ENCODE data around the gene ARL5A. TPM values are rescaled to one million over a fixed set of nuclear protein-coding genes. Genes with fewer than 3 reads are reported as not detected.

Gene ARL5A
- total RNA-seq, 4 donors from 2014 or later, result 58.8 to 104 (median 85.6) TPM

DNA sequence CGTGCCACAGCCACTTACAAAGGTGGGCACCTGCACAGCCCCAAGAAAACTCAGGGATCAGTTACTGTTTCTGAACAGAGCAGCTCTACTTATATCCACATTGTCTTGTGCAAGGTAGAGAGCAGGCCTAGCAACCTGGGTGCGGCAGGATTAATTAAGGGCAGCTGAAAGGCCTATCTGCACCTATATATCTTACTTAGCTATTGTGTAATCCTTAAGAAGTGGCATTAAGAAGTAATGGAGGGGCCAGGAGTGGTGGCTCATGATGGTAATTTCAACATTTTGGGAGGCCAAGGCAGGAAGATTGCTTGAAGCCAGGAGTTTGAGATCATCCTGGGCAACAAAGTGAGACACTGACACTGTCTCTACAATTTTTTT lies 12.8 kb upstream of the ARL5A start:
- H3K36me3 ChIP-seq, result no peaks in the 10 kb centered on the region
- no peak for ATAC-seq
- TF ChIP-seq POLR2A (IDR thresholded peaks at IDR 0.05) (no peak), POLR2AphosphoS5 (IDR thresholded peaks at IDR 0.05) (no peak), EP300 (IDR thresholded peaks at IDR 0.05) (no peak)
- TF ChIP-seq, protein P1, sequence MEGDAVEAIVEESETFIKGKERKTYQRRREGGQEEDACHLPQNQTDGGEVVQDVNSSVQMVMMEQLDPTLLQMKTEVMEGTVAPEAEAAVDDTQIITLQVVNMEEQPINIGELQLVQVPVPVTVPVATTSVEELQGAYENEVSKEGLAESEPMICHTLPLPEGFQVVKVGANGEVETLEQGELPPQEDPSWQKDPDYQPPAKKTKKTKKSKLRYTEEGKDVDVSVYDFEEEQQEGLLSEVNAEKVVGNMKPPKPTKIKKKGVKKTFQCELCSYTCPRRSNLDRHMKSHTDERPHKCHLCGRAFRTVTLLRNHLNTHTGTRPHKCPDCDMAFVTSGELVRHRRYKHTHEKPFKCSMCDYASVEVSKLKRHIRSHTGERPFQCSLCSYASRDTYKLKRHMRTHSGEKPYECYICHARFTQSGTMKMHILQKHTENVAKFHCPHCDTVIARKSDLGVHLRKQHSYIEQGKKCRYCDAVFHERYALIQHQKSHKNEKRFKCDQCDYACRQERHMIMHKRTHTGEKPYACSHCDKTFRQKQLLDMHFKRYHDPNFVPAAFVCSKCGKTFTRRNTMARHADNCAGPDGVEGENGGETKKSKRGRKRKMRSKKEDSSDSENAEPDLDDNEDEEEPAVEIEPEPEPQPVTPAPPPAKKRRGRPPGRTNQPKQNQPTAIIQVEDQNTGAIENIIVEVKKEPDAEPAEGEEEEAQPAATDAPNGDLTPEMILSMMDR (IDR thresholded peaks at IDR 0.05), result no peak
- no peaks in the 10 kb centered on the region for H3K4me1 ChIP-seq
- H3K4me3 ChIP-seq, result no peak overlapping the region
- 85% methylated on average over 2 of the region's 2 CpGs; no CpG with 5 or more reads in 1 of the 2 donors for WGBS, 2 donors (ENCODE audit: low coverage in 1 of 2)
- no peaks in the 10 kb centered on the region for H3K9me3 ChIP-seq
- no peaks in the 10 kb centered on the region for H3K27me3 ChIP-seq
- H3K27ac ChIP-seq, result no peak overlapping the region

DNA sequence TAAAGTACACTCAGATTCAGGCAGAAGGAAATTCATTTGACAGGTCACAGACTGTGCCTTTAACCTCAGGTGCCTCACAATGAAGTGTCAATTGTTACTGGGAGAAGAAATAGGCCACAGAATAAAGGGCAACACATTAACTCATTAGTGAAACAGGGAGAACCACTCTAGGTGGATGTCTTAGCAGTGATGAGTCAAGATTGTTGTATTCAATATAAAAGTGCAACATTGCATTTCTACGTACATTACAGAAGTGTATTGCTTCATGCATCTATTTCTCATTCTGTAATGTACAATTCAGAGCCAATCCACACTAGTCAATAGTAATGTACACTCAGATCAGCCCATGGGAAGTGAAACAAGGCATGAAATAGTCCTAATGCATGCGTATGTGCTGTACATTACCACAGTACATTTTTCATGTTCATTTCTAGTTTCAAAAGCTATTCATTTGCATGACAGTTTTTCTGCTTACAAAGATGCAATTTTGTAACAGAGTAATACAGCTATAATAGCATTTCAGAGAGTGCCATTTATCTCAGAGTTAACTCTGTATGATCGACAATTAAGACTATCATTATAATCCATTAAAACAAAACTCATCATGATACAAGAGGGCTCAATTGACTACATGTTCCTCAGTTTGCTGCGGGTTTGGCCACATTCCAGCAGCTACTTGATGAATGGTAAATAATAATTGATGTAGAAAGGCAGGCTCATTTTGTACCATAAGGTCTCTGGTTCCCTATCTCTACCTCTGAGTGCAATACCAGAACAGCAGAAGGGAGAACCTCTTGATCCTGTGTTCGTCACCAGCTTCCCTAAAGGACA lies 12.2 kb upstream of the ARL5A start:
- H3K4me3 ChIP-seq, result no peak overlapping the region
- no peaks in the 10 kb centered on the region for H3K27me3 ChIP-seq
- no peak overlapping the region for H3K27ac ChIP-seq
- WGBS, 2 donors (ENCODE audit: low coverage in 1 of 2), result 76 to 87% methylated on average over 4 to 5 of the region's 5 CpGs
- ATAC-seq, result no peak
- no peaks in the 10 kb centered on the region for H3K36me3 ChIP-seq
- no peaks in the 10 kb centered on the region for H3K4me1 ChIP-seq
- TF ChIP-seq POLR2AphosphoS5 (IDR thresholded peaks at IDR 0.05) (no peak), POLR2A (IDR thresholded peaks at IDR 0.05) (no peak), EP300 (IDR thresholded peaks at IDR 0.05) (no peak)
- TF ChIP-seq, protein P1 (IDR thresholded peaks at IDR 0.05), result no peak
- no peaks in the 10 kb centered on the region for H3K9me3 ChIP-seq

DNA sequence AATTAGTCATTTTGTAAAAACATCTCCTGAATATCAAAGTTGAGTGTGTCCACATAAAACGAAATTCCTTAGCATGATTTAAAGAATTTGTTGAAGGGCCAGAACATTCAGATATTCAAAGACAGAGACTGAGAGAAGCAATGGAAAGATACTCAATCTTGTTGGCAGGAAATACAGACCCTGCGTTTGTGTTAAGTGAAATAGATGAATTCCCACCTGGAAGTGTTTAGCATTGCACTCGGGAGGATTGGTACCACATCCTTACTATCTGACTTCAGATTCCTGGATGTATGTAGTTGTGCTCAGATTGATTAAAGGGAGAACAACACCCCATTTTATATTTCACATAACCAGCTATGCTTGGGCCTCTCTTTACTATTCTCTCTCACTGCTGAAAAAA lies 9.7 kb upstream of the ARL5A start:
- TF ChIP-seq EP300 (IDR thresholded peaks at IDR 0.05), result no peak
- TF ChIP-seq, protein P1 (IDR thresholded peaks at IDR 0.05), result no peak
- TF ChIP-seq POLR2A (IDR thresholded peaks at IDR 0.05), result no peak
- no peak for TF ChIP-seq POLR2AphosphoS5 (IDR thresholded peaks at IDR 0.05)
- 62 to 65% methylated on average over 3 of the region's 3 CpGs for WGBS, 2 donors (ENCODE audit: low coverage in 1 of 2)
- Histone ChIP-seq H3K4me1 (no peaks in the 10 kb centered on the region), H3K27me3 (no peaks in the 10 kb centered on the region), H3K4me3 (no peak overlapping the region), H3K9me3 (no peaks in the 10 kb centered on the region), H3K27ac (no peak overlapping the region), H3K36me3 (no peaks in the 10 kb centered on the region)
- no peak for ATAC-seq

DNA sequence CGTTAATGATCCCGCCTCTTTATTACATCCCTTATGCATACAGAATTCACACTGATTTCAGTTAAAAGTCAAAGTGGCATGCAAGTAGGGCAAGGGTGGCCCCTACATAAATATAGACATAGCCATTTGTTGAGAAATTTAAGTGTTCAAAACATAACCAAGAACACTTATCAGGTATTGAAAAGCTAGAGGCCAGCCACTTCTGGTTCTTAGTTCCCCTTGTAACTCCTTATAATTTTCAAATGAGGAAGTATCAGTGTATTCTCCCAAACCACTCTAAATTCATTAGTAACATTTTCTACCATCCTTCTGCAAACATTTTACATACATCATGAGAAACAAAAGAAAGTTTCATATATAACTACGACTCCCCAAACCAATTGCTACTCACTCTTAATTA lies 5.8 kb upstream of the ARL5A start:
- H3K36me3 ChIP-seq, result no peaks in the 10 kb centered on the region
- ATAC-seq, result no peak
- no peaks in the 10 kb centered on the region for H3K9me3 ChIP-seq
- 75 to 86% methylated on average over 3 of the region's 3 CpGs for WGBS, 2 donors (ENCODE audit: low coverage in 1 of 2)
- no peak overlapping the region for H3K27ac ChIP-seq
- H3K4me1 ChIP-seq, result peaks cover 0 to 1% (median 0%) of the 10 kb centered on the region in 3 donors
- H3K4me3 ChIP-seq, result no peak overlapping the region
- H3K27me3 ChIP-seq, result no peaks in the 10 kb centered on the region
- no peak for TF ChIP-seq EP300 (IDR thresholded peaks at IDR 0.05)
- TF ChIP-seq POLR2AphosphoS5 (IDR thresholded peaks at IDR 0.05), result no peak
- TF ChIP-seq, protein P1 (IDR thresholded peaks at IDR 0.05), result no peak
- TF ChIP-seq POLR2A (IDR thresholded peaks at IDR 0.05), result no peak

DNA sequence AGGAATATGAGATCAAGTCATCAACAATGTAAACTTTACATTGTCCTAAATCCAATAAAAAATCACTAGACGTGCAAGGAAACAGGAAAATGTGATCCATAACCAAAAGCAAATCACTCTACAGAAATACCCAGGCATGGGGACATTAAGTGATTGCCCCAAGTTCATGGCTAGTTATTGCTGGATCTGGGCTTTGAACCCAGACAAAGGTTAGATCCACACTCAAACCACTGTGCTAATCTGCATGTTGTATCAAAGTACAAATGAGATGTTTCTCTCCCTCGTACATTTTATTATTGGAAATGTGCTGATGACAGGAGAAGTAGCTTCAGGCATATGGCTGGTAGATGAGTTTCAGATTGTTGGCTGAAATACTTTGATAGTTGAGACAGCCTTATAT lies 2.7 kb upstream of the ARL5A start:
- 98 to 100% methylated on average over 2 of the region's 2 CpGs for WGBS, 2 donors (ENCODE audit: low coverage in 1 of 2)
- H3K27ac ChIP-seq, result no peak overlapping the region

More for the DNA sequence above, 2.7 kb upstream of the ARL5A start:
- Histone ChIP-seq H3K4me1 (peaks cover 3 to 21% (median 4%) of the 10 kb centered on the region in 3 donors), H3K27me3 (no peaks in the 10 kb centered on the region), H3K36me3 (no peaks in the 10 kb centered on the region), H3K4me3 (no peak overlapping the region), H3K9me3 (no peaks in the 10 kb centered on the region)
- TF ChIP-seq, protein P1 (IDR thresholded peaks at IDR 0.05), result no peak
- TF ChIP-seq EP300 (IDR thresholded peaks at IDR 0.05) (no peak), POLR2A (IDR thresholded peaks at IDR 0.05) (no peak), POLR2AphosphoS5 (IDR thresholded peaks at IDR 0.05) (no peak)
- ATAC-seq, result no peak
